Retinal pigment epithelial cell (primary cell): ENCODE results near the gene ZFP69.

Source experiments
- DNase-seq: peaks from one replicate; pipeline ENCODE4 v3.0.0-alpha.2; 2010; ENCODE audit warnings: low read depth
- H3K4me3 ChIP-seq: 2 replicates; pipeline ENCODE4 v1.5.1; 2011; ENCODE audit warnings: mild to moderate bottlenecking, low read length, control low read depth, moderate library complexity
- CTCF ChIP-seq: conservative IDR thresholded peaks from 2 replicates; pipeline ENCODE4 v1.5.1; 2011; ENCODE audit warnings: low read depth, low read length, control low read depth, inconsistent platforms

The ZFP69 gene

GRCh38 chr1:40508375-40509341, 31.6 kb downstream of the ZFP69 start, which contains the start of gene EXO5:
TSS of gene EXO5 (plus strand) at chr1:40508767. CDS start at chr1:40514545, 5,778 bp downstream.
- DNase-seq, result no peak
- TF ChIP-seq CTCF, result no peak
- peak within 1 kb of the TSS; percentile 76 for H3K4me3 ChIP-seq

GRCh38 chr1:40519517-40519916, 42.4 kb downstream of the ZFP69 start:
- no peak overlapping the region for H3K4me3 ChIP-seq
- no peak for TF ChIP-seq CTCF
- no peak for DNase-seq

GRCh38 chr1:40530735-40531380, 53.8 kb downstream of the ZFP69 start:
- TF ChIP-seq CTCF, result no peak
- DNase-seq, result no peak
- peak overlapping the region; percentile 58 for H3K4me3 ChIP-seq

GRCh38 chr1:40531381-40532061, 54.4 kb downstream of the ZFP69 start, which contains the start of gene ZNF684:
TSS of gene ZNF684 (plus strand) at chr1:40531637. CDS start at chr1:40533167, 1,530 bp downstream.
- TF ChIP-seq CTCF, result no peak
- peak; percentile 76 for DNase-seq
- H3K4me3 ChIP-seq, result peak within 1 kb of the TSS; percentile 58

GRCh38 chr1:40532062-40532389, 54.9 kb downstream of the ZFP69 start:
- peak overlapping the region; percentile 58 for H3K4me3 ChIP-seq
- TF ChIP-seq CTCF, result no peak
- DNase-seq, result no peak

GRCh38 chr1:40532844-40533424, 55.8 kb downstream of the ZFP69 start:
- no peak for DNase-seq
- H3K4me3 ChIP-seq, result no peak overlapping the region

More at GRCh38 chr1:40532844-40533424, 55.8 kb downstream of the ZFP69 start:
- peak; percentile 81 for TF ChIP-seq CTCF
